ENCODE data around the gene EVI5L. TPM values are rescaled to one million over a fixed set of nuclear protein-coding genes. Genes with fewer than 3 reads are reported as not detected.

Gene EVI5L
- total RNA-seq, 1 donor = 17.2 TPM

DNA sequence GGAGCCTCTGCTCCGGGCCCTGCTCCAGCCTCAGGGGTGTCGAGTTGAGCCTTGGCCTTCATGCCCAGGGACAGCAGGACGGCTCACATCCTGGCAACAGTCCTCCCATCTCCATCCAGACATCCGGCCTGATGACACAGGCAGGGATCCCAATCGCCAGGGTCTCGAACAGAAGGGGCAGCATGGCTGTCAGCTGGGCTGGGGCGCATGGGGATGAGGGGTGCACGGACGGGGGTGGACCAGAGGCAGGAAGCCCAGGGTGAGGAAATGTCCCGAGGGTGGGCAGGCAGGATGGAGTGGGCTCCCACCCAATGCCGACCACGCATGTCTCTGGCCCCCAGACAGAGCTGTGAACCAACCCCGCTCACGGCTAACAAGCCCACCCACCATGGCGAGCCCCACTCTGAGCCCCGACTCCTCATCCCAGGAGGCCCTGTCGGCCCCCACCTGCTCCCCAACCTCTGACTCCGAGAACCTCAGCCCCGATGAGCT lies 16.2 kb downstream of the EVI5L start:
- Histone ChIP-seq H3K27me3 (ENCODE audit: insufficient read depth, low read length) (no peaks in the 10 kb centered on the region), H3K4me3 (ENCODE audit: low read length) (no peak overlapping the region), H3K4me1 (ENCODE audit: insufficient read depth, low read length) (no peaks in the 10 kb centered on the region), H3K9me3 (ENCODE audit: low read depth, low read length) (no peaks in the 10 kb centered on the region)

- H3K4me1 ChIP-seq (ENCODE audit: insufficient read depth, low read length) = no peaks in the 10 kb centered on the region
- H3K27me3 ChIP-seq (ENCODE audit: insufficient read depth, low read length) = no peaks in the 10 kb centered on the region
- H3K4me3 ChIP-seq (ENCODE audit: low read length) = no peak overlapping the region
- no peaks in the 10 kb centered on the region for H3K9me3 ChIP-seq (ENCODE audit: low read depth, low read length)
These were observed 17.6 kb downstream of the EVI5L start for GRCh38 chr19:7847664-7848063.

- H3K27me3 ChIP-seq (ENCODE audit: insufficient read depth, low read length) = no peaks in the 10 kb centered on the region
- peaks cover 5% of the 10 kb centered on the region for H3K4me1 ChIP-seq (ENCODE audit: insufficient read depth, low read length)
- no peaks in the 10 kb centered on the region for H3K9me3 ChIP-seq (ENCODE audit: low read depth, low read length)
- H3K4me3 ChIP-seq (ENCODE audit: low read length) = no peak overlapping the region
These were observed 18.9 kb downstream of the EVI5L start for GRCh38 chr19:7848779-7849457.

DNA sequence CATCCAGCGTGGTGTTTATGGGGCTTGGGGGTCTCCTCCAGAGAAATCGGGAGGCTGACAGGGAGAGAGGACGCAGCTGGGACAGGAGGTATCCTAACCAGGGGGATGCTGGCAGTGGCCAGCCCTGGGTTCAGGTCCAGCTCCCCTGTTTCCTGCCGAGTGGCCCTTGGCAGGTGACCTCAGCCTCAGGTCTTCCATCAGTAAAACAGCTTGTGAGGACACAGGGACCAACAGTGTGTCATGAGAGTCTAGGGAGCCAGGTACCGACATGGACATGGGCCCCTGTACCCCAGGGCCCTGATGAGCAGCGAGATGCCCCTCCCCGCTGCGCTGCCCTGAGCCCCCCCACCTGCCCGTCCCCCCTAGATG lies 19.6 kb downstream of the EVI5L start:
- no peak overlapping the region for H3K4me3 ChIP-seq (ENCODE audit: low read length)
- H3K4me1 ChIP-seq (ENCODE audit: insufficient read depth, low read length) = peaks cover 5% of the 10 kb centered on the region
- H3K9me3 ChIP-seq (ENCODE audit: low read depth, low read length) = no peaks in the 10 kb centered on the region
- H3K27me3 ChIP-seq (ENCODE audit: insufficient read depth, low read length) = no peaks in the 10 kb centered on the region

GRCh38 chr19:7850000-7850813 lies 20.2 kb downstream of the EVI5L start:
- H3K4me1 ChIP-seq (ENCODE audit: insufficient read depth, low read length) = peaks cover 5% of the 10 kb centered on the region
- H3K4me3 ChIP-seq (ENCODE audit: low read length) = no peak overlapping the region

DNA sequence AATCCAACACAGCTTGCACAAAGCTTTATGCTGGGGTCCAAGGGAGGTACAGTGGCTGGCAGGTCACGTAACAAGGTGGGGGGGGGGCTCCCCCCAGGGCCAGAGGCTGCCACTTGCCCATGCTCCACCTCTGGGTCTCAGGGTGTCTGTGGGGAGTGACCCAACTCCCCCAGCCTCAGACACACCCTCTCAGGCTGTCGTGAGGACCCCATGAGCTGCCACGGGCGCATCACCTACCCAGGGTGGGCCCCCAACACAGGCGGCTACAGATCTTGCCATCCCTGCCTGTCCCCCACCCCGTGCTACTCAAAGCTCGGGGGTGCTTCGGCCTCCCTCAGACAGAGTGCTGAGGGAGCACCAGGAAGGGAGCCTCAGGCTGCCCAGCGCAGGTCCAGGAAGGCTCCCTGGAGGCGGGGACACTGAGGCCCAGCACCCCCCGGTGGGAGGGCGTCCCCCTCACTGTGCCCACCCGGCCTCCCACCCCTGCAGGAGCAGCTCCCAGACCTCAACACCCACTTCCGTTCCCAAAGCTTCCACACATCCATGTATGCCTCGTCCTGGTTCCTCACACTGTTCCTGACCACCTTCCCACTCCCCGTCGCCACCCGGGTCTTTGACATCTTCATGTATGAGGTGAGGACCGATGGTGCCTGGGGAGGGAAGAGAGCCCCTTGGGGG lies 21.1 kb downstream of the EVI5L start:
- Histone ChIP-seq H3K4me3 (ENCODE audit: low read length) (no peak overlapping the region), H3K4me1 (ENCODE audit: insufficient read depth, low read length) (peaks cover 5% of the 10 kb centered on the region), H3K9me3 (ENCODE audit: low read depth, low read length) (no peaks in the 10 kb centered on the region), H3K27me3 (ENCODE audit: insufficient read depth, low read length) (no peaks in the 10 kb centered on the region)

More at GRCh38 chr19:7850000-7850813, 20.2 kb downstream of the EVI5L start:
- Histone ChIP-seq H3K9me3 (ENCODE audit: low read depth, low read length) (no peaks in the 10 kb centered on the region), H3K27me3 (ENCODE audit: insufficient read depth, low read length) (no peaks in the 10 kb centered on the region)

DNA sequence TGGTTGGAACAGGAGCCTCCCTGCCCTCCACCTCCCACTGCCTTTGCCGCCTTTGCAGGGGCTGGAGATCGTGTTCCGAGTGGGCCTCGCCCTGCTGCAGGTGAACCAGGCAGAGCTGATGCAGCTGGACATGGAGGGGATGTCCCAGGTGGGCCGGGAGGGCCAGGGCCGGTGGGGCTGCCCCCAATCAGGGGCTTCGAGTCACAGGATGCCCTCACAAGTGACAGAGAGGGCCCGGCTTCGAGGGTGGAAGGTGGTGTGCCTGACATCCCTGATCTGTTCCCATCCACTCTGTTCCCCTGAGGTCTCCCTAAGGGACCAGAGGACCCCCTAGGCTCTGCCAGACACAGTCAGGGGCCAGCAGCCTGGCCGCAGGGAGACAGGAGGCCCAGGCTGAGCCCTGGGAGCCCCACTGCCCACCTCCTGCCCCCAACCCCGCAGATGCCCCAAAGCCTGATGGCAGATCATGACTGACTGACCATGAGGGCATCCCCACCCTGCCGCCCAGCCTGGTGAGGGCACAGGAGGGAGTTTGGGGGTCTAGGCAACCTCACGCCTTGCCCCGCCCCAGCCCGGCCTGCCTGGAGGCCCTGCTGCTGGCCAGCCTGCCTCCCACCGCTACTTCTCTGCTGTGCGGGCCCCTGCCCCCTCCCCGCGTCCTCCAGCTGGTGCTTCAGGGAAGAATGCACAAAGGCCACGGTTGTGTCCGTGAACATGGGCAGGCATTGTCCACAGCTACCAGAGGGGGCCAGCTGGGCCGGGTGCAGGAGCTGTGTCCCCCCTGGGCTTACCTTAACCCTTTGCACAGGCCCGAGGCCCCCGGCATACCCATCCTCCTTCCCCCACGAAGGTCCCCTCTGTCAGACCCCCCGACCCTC lies 21.8 kb downstream of the EVI5L start:
- Histone ChIP-seq H3K4me3 (ENCODE audit: low read length) (no peak overlapping the region), H3K27me3 (ENCODE audit: insufficient read depth, low read length) (no peaks in the 10 kb centered on the region), H3K4me1 (ENCODE audit: insufficient read depth, low read length) (peaks cover 5% of the 10 kb centered on the region), H3K9me3 (ENCODE audit: low read depth, low read length) (no peaks in the 10 kb centered on the region)

- Histone ChIP-seq H3K4me1 (ENCODE audit: insufficient read depth, low read length) (peaks cover 5% of the 10 kb centered on the region), H3K9me3 (ENCODE audit: low read depth, low read length) (no peaks in the 10 kb centered on the region), H3K27me3 (ENCODE audit: insufficient read depth, low read length) (no peaks in the 10 kb centered on the region), H3K4me3 (ENCODE audit: low read length) (no peak overlapping the region)
These were observed 23.1 kb downstream of the EVI5L start for GRCh38 chr19:7852851-7853769.

DNA sequence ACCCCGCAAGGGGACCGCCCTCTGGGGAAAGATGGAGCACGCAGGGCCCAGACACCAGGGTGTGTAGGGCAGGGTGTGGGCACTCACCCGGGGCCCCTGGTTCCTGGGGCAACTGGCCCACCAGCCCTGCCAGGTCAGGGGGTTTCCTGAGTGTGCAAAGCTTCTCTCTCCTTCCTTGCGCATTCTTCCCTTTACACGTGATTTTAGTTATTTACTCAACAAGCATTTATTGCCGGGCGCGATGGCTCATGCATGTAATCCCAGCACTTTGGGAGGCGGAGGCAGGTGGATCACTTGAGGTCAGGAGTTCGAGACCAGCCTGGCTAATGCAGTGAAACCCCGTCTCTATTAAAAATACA lies 23.7 kb downstream of the EVI5L start:
- H3K4me3 ChIP-seq (ENCODE audit: low read length) = no peak overlapping the region
- H3K27me3 ChIP-seq (ENCODE audit: insufficient read depth, low read length) = no peaks in the 10 kb centered on the region
- H3K9me3 ChIP-seq (ENCODE audit: low read depth, low read length) = no peaks in the 10 kb centered on the region
- peaks cover 5% of the 10 kb centered on the region for H3K4me1 ChIP-seq (ENCODE audit: insufficient read depth, low read length)

DNA sequence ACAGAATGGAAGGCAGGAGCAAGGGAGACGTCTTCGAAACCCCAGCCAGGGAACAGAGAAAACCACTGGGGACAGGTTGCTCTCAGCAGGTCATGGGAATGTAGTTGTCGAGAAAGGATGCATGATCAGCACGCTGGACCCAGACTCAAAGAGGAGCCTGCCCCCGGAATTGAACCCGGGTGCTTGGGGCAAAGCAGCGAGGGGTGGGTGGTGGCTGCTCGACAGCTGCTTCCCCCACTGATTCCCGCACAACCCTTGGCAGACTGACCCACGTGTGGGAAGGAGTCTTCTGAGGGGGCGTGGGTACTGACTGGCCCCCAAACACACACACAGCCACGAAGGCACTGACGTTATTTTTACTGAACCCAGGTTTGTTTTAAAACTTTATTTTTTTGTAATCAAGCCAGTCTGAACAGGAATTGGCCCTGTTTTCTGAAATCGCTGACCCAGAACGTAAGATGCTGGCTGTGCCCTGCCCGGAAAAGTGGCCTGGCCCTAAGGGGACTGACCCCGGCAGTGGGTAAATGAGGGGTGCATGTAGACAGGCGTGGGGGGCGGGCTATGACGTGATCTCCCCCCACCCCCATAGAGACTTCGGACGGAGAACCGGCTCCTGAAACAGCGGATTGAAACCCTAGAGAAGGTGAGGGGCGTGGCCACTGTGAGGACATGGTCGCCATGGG lies 25.5 kb downstream of the EVI5L start:
- Histone ChIP-seq H3K4me3 (ENCODE audit: low read length) (no peak overlapping the region), H3K9me3 (ENCODE audit: low read depth, low read length) (no peaks in the 10 kb centered on the region), H3K4me1 (ENCODE audit: insufficient read depth, low read length) (peaks cover 5% of the 10 kb centered on the region), H3K27me3 (ENCODE audit: insufficient read depth, low read length) (no peaks in the 10 kb centered on the region)

DNA sequence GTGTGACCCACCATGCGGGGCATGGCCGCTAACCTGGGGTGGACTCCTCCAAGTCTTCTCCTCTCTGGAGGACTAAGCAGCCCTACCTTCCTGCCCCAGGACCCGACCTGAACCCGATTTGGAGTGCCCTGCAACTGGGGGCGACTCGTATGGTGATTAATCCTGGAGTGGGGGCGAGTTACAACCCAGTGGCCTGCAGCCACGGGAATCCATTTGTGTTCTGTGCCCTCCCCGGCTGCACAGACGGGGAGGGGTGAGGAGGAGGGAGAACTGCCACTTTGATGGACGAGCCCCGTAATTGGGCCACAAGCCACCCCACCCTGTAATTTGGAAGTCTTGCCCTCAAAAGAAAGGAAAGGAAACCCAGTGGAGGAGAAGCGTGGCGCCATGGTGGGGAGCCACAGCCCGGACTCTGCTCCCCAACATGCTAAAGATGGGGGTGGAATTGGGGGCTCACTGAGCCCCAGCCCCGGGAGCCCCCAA lies 26.1 kb downstream of the EVI5L start:
- no peak overlapping the region for H3K4me3 ChIP-seq (ENCODE audit: low read length)
- no peaks in the 10 kb centered on the region for H3K9me3 ChIP-seq (ENCODE audit: low read depth, low read length)
- H3K27me3 ChIP-seq (ENCODE audit: insufficient read depth, low read length) = peaks cover 3% of the 10 kb centered on the region
- H3K4me1 ChIP-seq (ENCODE audit: insufficient read depth, low read length) = peaks cover 5% of the 10 kb centered on the region

DNA sequence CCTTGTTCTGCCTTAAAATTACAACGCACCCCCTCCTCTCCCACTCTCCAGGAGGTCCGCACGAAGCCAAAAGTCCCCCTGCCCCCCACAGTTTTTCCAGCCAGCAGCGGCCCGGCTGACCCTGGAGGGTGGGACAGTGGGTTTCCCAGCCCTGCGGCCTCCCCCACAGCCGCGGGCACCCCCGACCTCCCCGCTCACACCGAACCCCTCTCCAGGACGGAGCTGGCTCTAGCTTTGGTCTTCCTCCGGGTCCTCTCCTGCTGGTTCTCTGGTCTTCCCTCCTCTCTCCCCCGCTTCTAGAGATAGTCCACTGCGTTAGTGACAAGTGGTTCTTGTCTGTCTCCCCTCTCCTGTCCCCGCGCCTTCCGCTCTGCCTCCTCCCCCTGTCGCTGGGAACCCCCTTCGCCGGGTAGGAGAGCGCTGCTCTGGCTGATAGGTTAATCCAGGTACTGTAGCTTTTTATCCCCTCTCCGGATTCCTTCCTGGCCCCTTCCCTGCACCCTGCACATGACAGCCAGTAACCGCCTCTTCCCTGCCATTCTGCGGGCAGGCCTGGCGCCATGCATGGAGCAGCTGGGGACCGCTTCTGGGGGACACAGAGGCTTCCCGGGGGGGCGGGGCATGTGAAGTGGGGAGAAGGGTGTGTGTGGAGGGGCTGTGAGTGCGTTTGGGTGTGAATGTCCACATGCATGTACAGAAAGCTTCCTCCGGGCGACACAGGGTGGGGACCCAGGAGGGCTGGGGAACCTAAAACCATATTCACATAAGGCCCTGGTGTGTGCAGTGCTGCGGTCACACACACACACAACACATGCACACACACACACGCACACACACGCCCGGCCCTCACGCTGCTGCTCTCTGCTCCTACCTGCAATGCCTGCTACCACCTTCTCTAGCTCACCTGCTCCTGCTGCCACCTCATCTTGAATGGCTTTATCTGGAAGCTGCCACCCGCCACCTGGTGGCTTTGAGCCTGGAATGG lies 27.0 kb downstream of the EVI5L start:
- H3K4me1 ChIP-seq (ENCODE audit: insufficient read depth, low read length) = peaks cover 13% of the 10 kb centered on the region
- no peak overlapping the region for H3K4me3 ChIP-seq (ENCODE audit: low read length)
- peaks cover 11% of the 10 kb centered on the region for H3K27me3 ChIP-seq (ENCODE audit: insufficient read depth, low read length)
- H3K9me3 ChIP-seq (ENCODE audit: low read depth, low read length) = no peaks in the 10 kb centered on the region

All from mononuclear cell (primary cell).